ENCODE data around the gene SPATA13.
"Not testable (repeated sequence)": the region's sequence is repeated elsewhere in the genome, so short reads cannot be mapped to it uniquely, and the experiment has no call there.

SPATA13 gene

DNA sequence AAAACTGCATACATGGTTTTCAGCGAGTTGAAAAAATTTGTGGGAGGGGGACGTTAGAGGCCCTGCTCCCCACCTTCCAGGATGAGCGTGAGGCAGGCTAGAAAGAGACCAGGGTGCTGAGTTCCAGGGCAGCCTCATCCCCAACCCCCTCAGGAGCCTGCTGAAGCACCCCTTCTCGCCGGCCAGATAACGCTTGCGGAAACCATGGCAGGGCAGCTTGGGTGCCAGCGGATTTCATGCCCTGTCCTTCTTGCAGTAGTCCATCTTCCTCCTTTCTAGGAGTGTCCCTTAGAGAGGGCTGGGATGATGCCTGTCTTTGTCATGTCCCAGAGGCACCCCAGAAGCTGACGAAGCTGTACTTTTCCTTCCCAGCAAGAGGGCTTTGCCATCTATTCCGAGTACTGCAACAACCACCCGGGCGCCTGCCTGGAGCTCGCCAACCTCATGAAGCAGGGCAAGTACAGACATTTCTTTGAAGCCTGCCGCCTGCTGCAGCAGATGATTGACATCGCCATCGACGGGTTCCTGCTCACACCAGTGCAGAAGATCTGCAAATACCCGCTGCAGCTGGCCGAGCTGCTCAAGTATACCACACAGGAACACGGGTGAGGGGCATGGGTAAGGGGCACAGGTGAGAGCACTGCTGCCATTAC lies 129.9 kb downstream of the SPATA13 start:
- Mint-ChIP-seq H3K4me1 (ENCODE audit: low read depth) (no peaks in the 10 kb centered on the region), H3K4me3 (no peak overlapping the region), H3K27me3 (ENCODE audit: low read depth) (no peaks in the 10 kb centered on the region), H3K27ac (no peak overlapping the region), H3K9me3 (no peaks in the 10 kb centered on the region), H3K36me3 (ENCODE audit: low read depth) (peaks cover 68% of the 10 kb centered on the region)
- no peak for DNase-seq (ENCODE audit: low spot score)

DNA sequence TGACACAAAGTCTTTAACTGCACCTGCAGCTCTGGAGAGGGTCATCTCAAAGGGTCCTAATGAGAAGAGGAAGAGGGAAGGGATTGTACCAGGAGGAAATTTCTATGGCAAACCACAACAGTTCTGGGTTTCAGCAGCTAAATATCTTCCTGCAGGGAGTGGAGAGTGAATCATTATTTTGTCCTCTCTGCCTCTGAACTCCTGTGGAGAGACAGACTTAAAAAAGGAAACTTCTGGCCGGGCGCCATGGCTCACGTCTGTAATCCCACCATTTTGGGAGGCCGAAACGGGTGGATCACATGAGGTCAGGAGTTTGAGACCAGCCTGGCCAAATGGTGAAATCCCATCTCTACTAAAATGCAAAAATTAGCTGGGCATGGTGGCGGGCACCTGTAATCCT lies 132.0 kb downstream of the SPATA13 start:
- no peaks in the 10 kb centered on the region for H3K4me1 Mint-ChIP-seq (ENCODE audit: low read depth)
- no peak overlapping the region for H3K4me3 Mint-ChIP-seq
- H3K9me3 Mint-ChIP-seq: no peaks in the 10 kb centered on the region
- H3K36me3 Mint-ChIP-seq (ENCODE audit: low read depth): peaks cover 73% of the 10 kb centered on the region
- H3K27me3 Mint-ChIP-seq (ENCODE audit: low read depth): no peaks in the 10 kb centered on the region
- H3K27ac Mint-ChIP-seq: no peak overlapping the region
- no peak for DNase-seq (ENCODE audit: low spot score)

DNA sequence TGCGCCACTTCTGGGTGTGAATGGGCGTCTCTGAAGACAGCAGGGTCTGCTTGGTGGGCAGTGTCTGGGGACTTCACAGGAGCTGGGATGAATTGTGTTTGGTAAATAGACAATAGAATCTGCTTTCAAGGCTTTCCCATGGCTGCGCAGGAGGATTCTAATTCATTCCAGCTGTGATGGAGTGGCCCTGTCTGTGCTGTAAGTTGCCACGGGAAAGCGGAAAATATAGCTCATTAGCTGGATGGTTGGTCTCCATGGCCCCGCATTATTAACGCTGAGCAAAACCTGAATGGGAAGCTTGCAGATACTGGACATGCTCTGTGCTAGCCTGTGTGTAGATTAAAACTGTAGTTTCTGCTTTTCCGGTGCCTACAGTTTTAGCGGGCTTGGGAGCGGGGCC lies 133.2 kb downstream of the SPATA13 start:
- Mint-ChIP-seq H3K36me3 (ENCODE audit: low read depth) (peaks cover 80% of the 10 kb centered on the region), H3K4me3 (no peak overlapping the region), H3K4me1 (ENCODE audit: low read depth) (no peaks in the 10 kb centered on the region), H3K27me3 (ENCODE audit: low read depth) (no peaks in the 10 kb centered on the region), H3K27ac (no peak overlapping the region), H3K9me3 (no peaks in the 10 kb centered on the region)
- DNase-seq (ENCODE audit: low spot score): no peak

DNA sequence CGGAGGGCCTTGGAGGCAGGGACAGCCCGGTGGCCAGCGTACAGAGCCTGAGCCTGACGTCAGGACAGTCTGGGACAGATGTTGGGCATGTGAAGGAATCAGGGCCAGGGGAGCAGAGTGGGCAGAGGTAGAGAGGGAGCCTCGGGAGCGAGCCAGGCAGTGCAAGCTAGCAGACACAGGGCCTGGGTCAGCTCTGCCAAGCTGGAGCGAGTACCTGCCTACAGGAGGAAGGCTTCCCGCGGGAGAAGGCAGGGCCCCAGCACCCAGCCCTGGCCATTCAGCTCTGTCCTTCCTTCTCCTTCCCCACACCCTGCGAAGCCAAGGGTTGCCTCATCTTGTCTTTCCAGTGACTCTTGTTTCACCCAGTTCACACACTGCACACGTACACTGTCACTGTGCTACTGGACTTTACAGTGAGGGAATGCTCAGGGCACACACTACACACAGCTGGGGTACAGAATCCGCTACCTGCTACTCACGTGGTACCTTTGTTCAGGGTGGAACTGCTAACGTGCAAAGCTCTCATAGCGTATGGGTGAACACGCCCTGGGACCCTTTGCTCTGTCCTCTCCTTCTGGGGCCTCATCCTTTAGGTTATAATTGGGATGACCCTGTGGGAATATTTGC lies 139.1 kb downstream of the SPATA13 start:
- no peak for DNase-seq (ENCODE audit: low spot score)
- H3K4me1 Mint-ChIP-seq (ENCODE audit: low read depth): no peaks in the 10 kb centered on the region
- no peak overlapping the region for H3K27ac Mint-ChIP-seq
- H3K9me3 Mint-ChIP-seq: no peaks in the 10 kb centered on the region
- H3K36me3 Mint-ChIP-seq (ENCODE audit: low read depth): peaks cover 68% of the 10 kb centered on the region
- H3K4me3 Mint-ChIP-seq: no peak overlapping the region
- no peaks in the 10 kb centered on the region for H3K27me3 Mint-ChIP-seq (ENCODE audit: low read depth)

DNA sequence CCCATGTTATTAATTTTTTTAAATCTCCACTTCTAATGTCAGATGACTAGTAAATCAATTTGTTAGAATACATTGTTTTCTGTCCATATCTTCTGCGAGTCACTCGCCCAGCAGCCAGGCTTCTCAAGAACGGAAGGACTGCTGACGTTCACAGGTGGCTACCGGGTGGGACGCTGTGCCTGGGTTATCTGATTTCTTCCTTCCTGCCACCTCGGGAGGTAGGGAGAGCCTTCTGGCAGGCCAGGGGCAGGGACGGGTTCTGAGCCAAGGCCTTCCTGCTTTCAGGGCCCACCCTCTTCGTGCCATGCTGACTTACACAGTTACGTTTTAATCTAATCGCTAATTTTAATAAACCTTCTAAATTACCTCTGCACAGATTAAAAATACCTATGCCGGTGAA lies 140.9 kb downstream of the SPATA13 start:
- H3K36me3 Mint-ChIP-seq (ENCODE audit: low read depth): peaks cover 60% of the 10 kb centered on the region
- H3K4me1 Mint-ChIP-seq (ENCODE audit: low read depth): no peaks in the 10 kb centered on the region
- no peak overlapping the region for H3K27ac Mint-ChIP-seq
- H3K4me3 Mint-ChIP-seq: no peak overlapping the region
- H3K27me3 Mint-ChIP-seq (ENCODE audit: low read depth): no peaks in the 10 kb centered on the region
- DNase-seq (ENCODE audit: low spot score): no peak
- H3K9me3 Mint-ChIP-seq: no peaks in the 10 kb centered on the region

DNA sequence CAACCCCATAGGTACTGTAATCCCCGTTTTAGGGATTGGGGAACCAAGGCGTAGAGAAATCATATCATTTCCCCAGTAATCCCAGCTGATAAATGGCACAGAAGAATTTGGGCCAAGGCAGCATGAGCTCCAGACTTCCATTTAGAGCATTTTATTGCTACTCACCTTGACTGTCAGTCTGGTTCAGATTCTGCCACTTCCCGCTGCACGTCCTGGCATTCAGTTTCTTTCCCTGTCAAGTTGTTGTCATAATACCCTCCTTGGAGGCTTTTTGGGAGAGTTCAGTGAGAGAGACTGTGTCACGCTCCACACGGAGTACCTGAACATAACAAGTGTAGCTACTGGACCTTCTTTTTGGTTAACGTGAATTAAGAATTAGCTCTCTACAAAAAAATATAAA lies 141.4 kb downstream of the SPATA13 start:
- Mint-ChIP-seq H3K4me3 (no peak overlapping the region), H3K36me3 (ENCODE audit: low read depth) (peaks cover 55% of the 10 kb centered on the region), H3K4me1 (ENCODE audit: low read depth) (no peaks in the 10 kb centered on the region), H3K27ac (no peak overlapping the region), H3K27me3 (ENCODE audit: low read depth) (no peaks in the 10 kb centered on the region), H3K9me3 (no peaks in the 10 kb centered on the region)
- DNase-seq (ENCODE audit: low spot score): no peak

DNA sequence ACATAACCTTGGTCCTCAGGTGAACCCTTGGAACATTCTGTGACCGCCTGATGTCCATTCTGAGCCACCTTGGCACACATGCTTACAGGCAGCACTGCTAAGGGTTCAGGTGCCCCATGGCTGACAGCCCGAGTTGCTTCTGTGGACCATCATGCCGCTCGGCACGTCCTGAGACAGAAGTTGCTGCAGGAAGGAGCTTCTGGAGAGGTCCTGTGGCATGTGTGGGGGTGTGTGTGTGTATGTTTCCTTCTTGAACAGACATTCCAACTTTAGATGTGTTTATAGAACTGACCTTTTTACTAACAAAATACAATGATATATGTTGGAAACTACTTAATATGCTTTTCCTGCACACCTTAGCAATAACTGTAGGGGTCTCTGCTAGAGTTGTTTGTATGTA lies 144.1 kb downstream of the SPATA13 start:
- no peaks in the 10 kb centered on the region for H3K27me3 Mint-ChIP-seq (ENCODE audit: low read depth)
- peaks cover 31% of the 10 kb centered on the region for H3K36me3 Mint-ChIP-seq (ENCODE audit: low read depth)
- H3K27ac Mint-ChIP-seq: no peak overlapping the region
- no peak for DNase-seq (ENCODE audit: low spot score)
- H3K4me1 Mint-ChIP-seq (ENCODE audit: low read depth): no peaks in the 10 kb centered on the region
- H3K4me3 Mint-ChIP-seq: no peak overlapping the region
- no peaks in the 10 kb centered on the region for H3K9me3 Mint-ChIP-seq

DNA sequence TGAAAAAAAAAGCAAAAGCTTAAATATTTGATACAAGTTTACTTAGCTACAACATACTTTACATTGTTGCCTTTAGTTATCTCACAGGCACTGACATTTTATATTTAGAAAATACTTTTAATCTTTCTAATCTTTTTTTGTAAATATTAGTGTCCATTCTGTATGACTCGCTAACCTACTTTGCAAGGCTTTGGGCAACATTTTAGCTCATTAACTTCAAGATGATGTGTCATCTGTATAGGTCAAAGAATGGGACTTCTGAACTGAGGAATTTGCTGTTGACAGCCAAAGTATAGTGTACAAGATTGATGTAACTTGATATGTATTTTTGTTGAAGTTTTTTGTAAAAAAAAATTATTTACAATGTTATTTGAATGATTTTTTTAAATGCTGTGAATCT lies 146.1 kb downstream of the SPATA13 start:
- Mint-ChIP-seq H3K27ac (no peak overlapping the region), H3K4me3 (no peak overlapping the region), H3K4me1 (ENCODE audit: low read depth) (no peaks in the 10 kb centered on the region), H3K27me3 (ENCODE audit: low read depth) (no peaks in the 10 kb centered on the region), H3K9me3 (no peaks in the 10 kb centered on the region), H3K36me3 (ENCODE audit: low read depth) (peaks cover 20% of the 10 kb centered on the region)
- no peak for DNase-seq (ENCODE audit: low spot score)

DNA sequence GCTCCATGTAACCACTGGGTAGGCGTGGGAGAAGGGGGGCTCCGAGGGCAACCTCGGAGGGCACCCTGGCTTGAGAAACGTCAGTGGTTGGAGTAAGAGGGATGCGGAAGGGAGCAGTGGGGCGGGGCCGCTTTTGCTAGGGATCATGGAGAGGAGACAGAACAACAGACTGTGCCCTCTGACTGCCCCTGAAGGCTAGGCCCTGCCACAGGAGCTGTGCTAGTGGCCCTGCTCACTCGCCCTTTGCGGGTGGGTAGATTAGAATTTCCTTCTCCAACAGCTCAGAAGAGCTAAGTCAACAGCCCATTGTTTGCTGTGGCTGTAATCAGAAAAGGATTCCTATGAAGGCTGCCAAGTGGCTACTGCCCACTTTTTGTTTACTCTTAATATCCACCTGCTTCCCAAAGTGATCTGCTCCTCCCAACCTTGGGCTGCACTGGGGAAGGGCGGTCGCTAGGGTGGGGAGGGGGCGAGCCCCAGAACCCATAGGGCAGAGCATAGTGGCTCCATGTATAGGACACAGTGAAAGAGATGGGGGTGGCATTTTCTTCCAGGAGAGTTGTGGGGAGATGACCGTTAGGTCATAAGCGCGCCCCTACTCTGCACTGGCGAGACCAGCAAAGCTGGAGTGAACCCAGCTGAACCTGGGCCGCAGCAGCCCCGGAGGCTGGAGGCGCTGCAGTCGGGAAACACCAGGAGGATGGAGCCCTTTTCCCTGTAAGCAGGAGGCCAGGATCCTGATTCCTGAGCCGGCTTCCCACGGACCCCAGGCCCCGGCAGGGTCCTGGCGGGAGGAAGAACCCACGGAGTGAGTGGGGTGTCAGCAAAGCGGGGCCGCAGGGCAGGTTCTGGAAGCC lies 146.9 kb downstream of the SPATA13 start:
- Mint-ChIP-seq H3K4me3 (no peak overlapping the region), H3K27ac (no peak overlapping the region), H3K36me3 (ENCODE audit: low read depth) (peaks cover 15% of the 10 kb centered on the region), H3K4me1 (ENCODE audit: low read depth) (no peaks in the 10 kb centered on the region), H3K9me3 (no peaks in the 10 kb centered on the region), H3K27me3 (ENCODE audit: low read depth) (no peaks in the 10 kb centered on the region)
- DNase-seq (ENCODE audit: low spot score): no peak

DNA sequence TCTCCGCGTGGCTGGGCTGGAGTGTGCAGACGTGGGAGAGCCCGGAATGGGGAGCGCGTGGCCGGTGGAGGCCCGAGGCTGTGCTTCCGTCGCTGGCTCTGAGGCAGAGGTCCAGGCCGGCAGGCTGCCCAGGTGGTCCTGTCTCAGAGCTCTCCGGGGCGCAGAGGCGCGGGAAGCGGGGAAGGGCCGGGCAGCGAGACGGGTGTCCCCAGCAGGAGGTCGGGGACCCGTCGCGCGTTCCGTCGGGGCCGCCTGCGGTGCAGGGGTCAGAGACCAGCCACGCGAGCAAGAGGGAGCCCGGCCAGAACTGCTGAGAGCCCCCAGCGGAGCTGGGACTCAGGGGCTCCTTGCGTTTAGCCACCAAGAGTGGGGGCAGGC lies 147.5 kb downstream of the SPATA13 start:
- peaks cover 12% of the 10 kb centered on the region for H3K36me3 Mint-ChIP-seq (ENCODE audit: low read depth)
- no peaks in the 10 kb centered on the region for H3K27me3 Mint-ChIP-seq (ENCODE audit: low read depth)
- no peaks in the 10 kb centered on the region for H3K4me1 Mint-ChIP-seq (ENCODE audit: low read depth)
- no peaks in the 10 kb centered on the region for H3K9me3 Mint-ChIP-seq
- H3K4me3 Mint-ChIP-seq: no peak overlapping the region
- no peak for DNase-seq (ENCODE audit: low spot score)
- no peak overlapping the region for H3K27ac Mint-ChIP-seq

DNA sequence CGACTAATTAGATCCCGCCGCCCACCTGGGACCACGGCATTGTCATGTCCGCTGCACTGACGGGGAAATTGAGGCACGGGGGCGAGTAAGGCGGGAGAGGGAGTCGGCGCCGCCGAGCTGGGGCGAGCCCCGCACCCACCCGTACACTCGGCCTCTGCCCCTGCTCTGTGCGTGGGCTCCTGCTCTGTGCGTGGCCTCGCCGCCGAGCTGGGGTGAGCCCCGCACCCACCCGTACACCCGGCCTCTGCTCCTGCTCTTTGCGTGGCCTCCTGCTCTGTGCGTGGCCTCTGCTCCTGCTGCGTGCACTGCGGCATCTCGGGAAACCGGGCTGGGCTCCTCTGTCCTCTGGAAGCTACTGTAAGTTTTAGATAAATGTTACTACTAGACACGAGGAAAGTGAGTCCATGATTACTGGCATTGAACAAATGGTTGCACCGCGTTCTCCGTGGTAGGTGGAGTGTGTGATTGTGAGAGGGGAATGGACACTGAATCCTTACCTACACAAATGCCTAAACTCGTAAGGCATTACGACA lies 148.0 kb downstream of the SPATA13 start:
- Mint-ChIP-seq H3K36me3 (ENCODE audit: low read depth) (peaks cover 7% of the 10 kb centered on the region), H3K4me1 (ENCODE audit: low read depth) (no peaks in the 10 kb centered on the region), H3K27ac (no peak overlapping the region), H3K9me3 (no peaks in the 10 kb centered on the region), H3K4me3 (no peak overlapping the region), H3K27me3 (ENCODE audit: low read depth) (no peaks in the 10 kb centered on the region)
- DNase-seq (ENCODE audit: low spot score): no peak

DNA sequence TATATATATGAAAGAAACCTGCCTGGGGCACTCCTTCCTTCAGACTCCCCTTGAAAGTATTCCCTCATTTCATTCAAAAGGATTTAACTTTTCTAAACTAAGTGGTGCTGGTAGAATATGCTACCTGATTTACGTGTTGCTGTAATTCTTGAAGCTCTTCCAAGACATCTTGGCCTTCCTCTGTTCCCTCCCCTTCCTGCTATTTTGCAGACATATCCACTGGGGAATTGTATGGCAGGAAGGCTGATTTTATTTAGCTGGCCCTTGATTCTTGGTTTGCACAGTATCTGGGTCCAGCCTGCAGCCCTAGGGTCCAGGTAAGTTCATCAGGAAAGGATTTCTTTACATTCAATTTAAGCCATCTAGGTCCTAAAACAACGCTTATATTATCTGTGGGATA lies 148.8 kb downstream of the SPATA13 start, which contains the start of gene C1QTNF9:
Gene C1QTNF9 (plus strand): TSS at position 281 of the 400 bp plus-strand sequence. CDS start 6,424 bp downstream, outside the sequence.
- H3K9me3 Mint-ChIP-seq; H3K36me3 Mint-ChIP-seq (ENCODE audit: low read depth); H3K4me3 Mint-ChIP-seq; H3K4me1 Mint-ChIP-seq (ENCODE audit: low read depth); H3K27ac Mint-ChIP-seq; H3K27me3 Mint-ChIP-seq (ENCODE audit: low read depth); DNase-seq (ENCODE audit: low spot score): not testable (repeated sequence)

DNA sequence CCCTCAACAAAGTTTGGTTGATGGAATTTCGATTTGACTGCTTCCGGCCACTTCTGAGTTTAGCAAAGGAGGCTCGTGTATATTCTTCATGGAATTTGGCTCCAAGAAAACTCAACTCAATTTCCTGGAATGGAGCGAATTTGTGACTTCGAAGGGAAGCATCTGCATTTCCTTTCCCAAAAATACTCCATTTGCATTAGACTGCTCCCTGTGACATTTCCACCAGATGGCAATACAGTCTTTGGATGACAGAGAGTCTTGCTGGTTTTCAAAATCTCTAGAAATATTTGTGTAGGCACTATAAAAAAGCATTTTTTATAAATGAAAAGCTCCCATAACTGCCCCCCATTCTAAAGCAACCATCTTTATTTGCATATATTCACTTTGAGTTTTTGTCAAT lies 152.9 kb downstream of the SPATA13 start:
- Mint-ChIP-seq H3K9me3 (no peaks in the 10 kb centered on the region), H3K27ac (no peak overlapping the region), H3K36me3 (ENCODE audit: low read depth) (no peaks in the 10 kb centered on the region), H3K27me3 (ENCODE audit: low read depth) (peaks cover 3% of the 10 kb centered on the region), H3K4me3 (no peak overlapping the region), H3K4me1 (ENCODE audit: low read depth) (no peaks in the 10 kb centered on the region)
- no peak for DNase-seq (ENCODE audit: low spot score)

DNA sequence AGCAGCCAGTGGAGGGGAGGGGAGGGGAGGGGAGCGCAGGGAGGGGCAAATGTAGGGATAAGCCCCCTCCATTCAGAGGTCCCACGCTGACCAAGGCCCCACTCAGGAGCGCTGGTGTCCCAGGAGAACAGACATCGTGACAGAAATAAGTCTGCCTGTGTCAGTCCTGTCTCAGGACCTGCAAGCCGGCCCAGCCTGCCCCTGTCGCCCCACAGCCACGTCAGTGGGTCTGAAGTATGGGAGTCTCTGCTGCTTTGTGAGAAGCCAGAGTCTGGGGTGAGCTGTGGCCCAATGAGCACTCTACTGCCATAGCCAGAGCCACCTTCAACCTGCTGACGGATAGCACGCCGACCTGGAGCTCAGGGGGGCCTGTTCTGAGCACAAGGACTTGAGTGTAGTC lies 157.3 kb downstream of the SPATA13 start:
- H3K27ac Mint-ChIP-seq; H3K36me3 Mint-ChIP-seq (ENCODE audit: low read depth); H3K4me1 Mint-ChIP-seq (ENCODE audit: low read depth); H3K4me3 Mint-ChIP-seq; H3K27me3 Mint-ChIP-seq (ENCODE audit: low read depth); DNase-seq (ENCODE audit: low spot score); H3K9me3 Mint-ChIP-seq: not testable (repeated sequence)

Measured in T-helper 2 cell treated with Interferon-gamma antibody and Interleukin-4, amounts not matched to agents 5 μg/mL and 100 μg/mL, for 36 hours (primary cell).